Thyroid gland (tissue), 4 donors: Measurements from ENCODE around the gene IKBKG. TPM values are rescaled to one million over a fixed set of nuclear protein-coding genes. Genes with fewer than 3 reads are reported as not detected.

Experiments
- DNase-seq, 2 donors: peaks; one replicate each; pipeline ENCODE4 v3.0.0-alpha.2; 2019
- H3K27ac ChIP-seq, 3 donors: fragments of 200-600 bp; sonication (generic); 1 replicate in 2 of 3; 2 replicates in 1 of 3; pipeline ENCODE4 v1.5.1; 2016 to 2019; ENCODE audit warnings: mild to moderate bottlenecking in 1 of 3, moderate library complexity in 1 of 3
- H3K27me3 ChIP-seq: fragments of 200-600 bp; sonication (generic); one replicate; pipeline ENCODE4 v1.5.1; 2019
- H3K36me3 ChIP-seq, 2 donors: fragments of 200-600 bp; sonication (generic); one replicate each; pipeline ENCODE4 v1.5.1; 2016 to 2019
- H3K4me1 ChIP-seq, 2 donors: fragments of 200-600 bp; sonication (generic); one replicate each; pipeline ENCODE4 v1.5.1; 2017 to 2019
- H3K4me3 ChIP-seq, 3 donors: fragments of 200-600 bp; sonication (generic); replicated peaks in 1 of 3; 1 replicate in 2 of 3; 2 replicates in 1 of 3; pipeline ENCODE4 v1.5.1; 2016; ENCODE audit warnings: mild to moderate bottlenecking in 1 of 3
- H3K9me3 ChIP-seq: fragments of 200-600 bp; sonication (generic); one replicate; pipeline ENCODE4 v1.5.1; 2017
- POLR2A ChIP-seq, 2 donors: fragments of 450-650 bp; IDR thresholded peaks; one replicate each; pipeline ENCODE4 v1.6.1; 2017; ENCODE audit warnings: antibody characterized with exemption in 2 of 2, mild to moderate bottlenecking in 2 of 2, moderate library complexity in 1 of 2
- WGBS, 2 donors: methylation state at CpG; one replicate each; pipeline ENCODE4 v1.1.5; 2017; 5-methylcytosine and 5-hydroxymethylcytosine counted together
- intact Hi-C: fragments of 100-400 bp; cut with DNase I; formaldehyde crosslinking; loops from one replicate; pipeline ENCODE4 v1.15.1; 2023
- total RNA-seq, 4 donors: library from RNA; depleted of rRNA; stranded (reverse); fragments of >200 nt; gene quantifications; one replicate each; pipeline ENCODE4 v1.2.3, GENCODE V29; 2016
- TF ChIP-seq, protein P1 (sequence below), 6 experiments: fragments of 200-600 bp in 3 of 6; fragments of 450-650 bp in 3 of 6; sonication (generic) in 3 of 6; IDR thresholded peaks; one replicate each; pipeline ENCODE4 v1.5.1; 2016 to 2019; ENCODE audit warnings: antibody characterized with exemption in 6 of 6, mild to moderate bottlenecking in 2 of 6, inconsistent platforms in 1 of 6, moderate library complexity in 1 of 6

The IKBKG gene
- total RNA-seq, 4 donors from 2014 or later: 14.4 to 24.3 (median 16.8) TPM

DNA sequence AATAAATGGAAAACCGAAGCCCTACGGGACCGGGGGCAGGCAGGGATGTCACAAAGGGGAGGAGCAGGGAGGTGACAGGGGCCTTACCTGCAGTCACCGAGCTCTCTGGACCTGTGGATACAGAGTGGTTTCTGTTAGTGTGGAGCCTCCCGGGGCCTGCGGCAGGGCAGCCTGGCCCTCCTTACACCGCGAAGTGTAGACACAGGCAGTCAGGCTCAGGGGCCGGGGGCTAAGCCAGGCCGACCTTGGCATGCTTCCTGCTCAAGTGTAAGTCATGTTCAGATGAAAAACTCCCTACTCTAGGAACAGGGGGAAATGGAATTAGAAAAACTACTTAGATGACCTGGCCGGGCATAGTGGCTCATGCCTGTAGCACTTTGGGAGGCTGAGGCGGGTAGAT, 35.7 kb upstream of the IKBKG start:
- H3K27ac ChIP-seq: no peak overlapping the region
- H3K9me3 ChIP-seq: no peaks in the 10 kb centered on the region
- H3K36me3 ChIP-seq: peaks cover 3 to 6% of the 10 kb centered on the region in 2 donors
- no peak overlapping the region for H3K4me3 ChIP-seq
- H3K27me3 ChIP-seq: no peaks in the 10 kb centered on the region
- peaks cover 1 to 5% of the 10 kb centered on the region in 2 donors for H3K4me1 ChIP-seq
- DNase-seq: no peak
- intact Hi-C loops: no loop called here
- TF ChIP-seq, protein P1, sequence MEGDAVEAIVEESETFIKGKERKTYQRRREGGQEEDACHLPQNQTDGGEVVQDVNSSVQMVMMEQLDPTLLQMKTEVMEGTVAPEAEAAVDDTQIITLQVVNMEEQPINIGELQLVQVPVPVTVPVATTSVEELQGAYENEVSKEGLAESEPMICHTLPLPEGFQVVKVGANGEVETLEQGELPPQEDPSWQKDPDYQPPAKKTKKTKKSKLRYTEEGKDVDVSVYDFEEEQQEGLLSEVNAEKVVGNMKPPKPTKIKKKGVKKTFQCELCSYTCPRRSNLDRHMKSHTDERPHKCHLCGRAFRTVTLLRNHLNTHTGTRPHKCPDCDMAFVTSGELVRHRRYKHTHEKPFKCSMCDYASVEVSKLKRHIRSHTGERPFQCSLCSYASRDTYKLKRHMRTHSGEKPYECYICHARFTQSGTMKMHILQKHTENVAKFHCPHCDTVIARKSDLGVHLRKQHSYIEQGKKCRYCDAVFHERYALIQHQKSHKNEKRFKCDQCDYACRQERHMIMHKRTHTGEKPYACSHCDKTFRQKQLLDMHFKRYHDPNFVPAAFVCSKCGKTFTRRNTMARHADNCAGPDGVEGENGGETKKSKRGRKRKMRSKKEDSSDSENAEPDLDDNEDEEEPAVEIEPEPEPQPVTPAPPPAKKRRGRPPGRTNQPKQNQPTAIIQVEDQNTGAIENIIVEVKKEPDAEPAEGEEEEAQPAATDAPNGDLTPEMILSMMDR (IDR thresholded peaks at IDR 0.05): no peak
- TF ChIP-seq POLR2A (IDR thresholded peaks at IDR 0.05): no peak
- 73 to 90% methylated on average over 4 to 5 of the region's 12 CpGs for WGBS, 2 donors

- intact Hi-C loops: no loop called here
- Histone ChIP-seq H3K27me3 (no peaks in the 10 kb centered on the region), H3K36me3 (no peaks in the 10 kb centered on the region), H3K4me1 (peaks cover 5 to 10% of the 10 kb centered on the region in 2 donors), H3K4me3 (no peak overlapping the region), H3K9me3 (no peaks in the 10 kb centered on the region), H3K27ac (no peak overlapping the region)
- DNase-seq: no peak
- 97% methylated on average over 11 to 15 of the region's 16 CpGs for WGBS, 2 donors
- TF ChIP-seq POLR2A (IDR thresholded peaks at IDR 0.05): no peak
Measured at GRCh38 chrX:154512879-154513553, 34.4 kb upstream of the IKBKG start.

DNA sequence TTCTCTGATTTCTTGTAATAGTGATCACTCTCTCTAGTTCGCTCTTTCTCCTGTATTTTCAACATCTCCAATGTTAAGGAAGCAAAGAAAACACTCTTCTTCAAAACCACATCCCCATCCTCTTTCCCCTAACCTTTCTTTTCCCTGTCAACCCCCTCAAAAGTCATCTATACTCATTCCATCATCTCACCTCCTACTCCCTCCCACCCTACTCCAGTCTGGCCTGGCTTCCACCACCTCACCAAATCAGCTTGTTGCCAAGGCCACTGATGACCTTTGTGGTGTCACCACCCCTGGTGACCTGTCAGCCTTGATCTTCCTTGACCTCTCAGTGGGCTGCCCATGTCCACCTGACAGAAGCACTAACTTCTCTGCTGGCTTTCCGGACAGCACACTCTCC, 33.7 kb upstream of the IKBKG start:
- TF ChIP-seq, protein P1 (IDR thresholded peaks at IDR 0.05): no peak
- TF ChIP-seq POLR2A (IDR thresholded peaks at IDR 0.05): no peak
- intact Hi-C loops: no loop called here
- Histone ChIP-seq H3K4me3 (no peak overlapping the region), H3K27ac (no peak overlapping the region), H3K27me3 (no peaks in the 10 kb centered on the region), H3K9me3 (no peaks in the 10 kb centered on the region), H3K4me1 (peaks cover 5 to 10% of the 10 kb centered on the region in 2 donors), H3K36me3 (no peaks in the 10 kb centered on the region)
- DNase-seq: no peak
- WGBS, 2 donors: 98% methylated on average over 2 of the region's 2 CpGs

DNA sequence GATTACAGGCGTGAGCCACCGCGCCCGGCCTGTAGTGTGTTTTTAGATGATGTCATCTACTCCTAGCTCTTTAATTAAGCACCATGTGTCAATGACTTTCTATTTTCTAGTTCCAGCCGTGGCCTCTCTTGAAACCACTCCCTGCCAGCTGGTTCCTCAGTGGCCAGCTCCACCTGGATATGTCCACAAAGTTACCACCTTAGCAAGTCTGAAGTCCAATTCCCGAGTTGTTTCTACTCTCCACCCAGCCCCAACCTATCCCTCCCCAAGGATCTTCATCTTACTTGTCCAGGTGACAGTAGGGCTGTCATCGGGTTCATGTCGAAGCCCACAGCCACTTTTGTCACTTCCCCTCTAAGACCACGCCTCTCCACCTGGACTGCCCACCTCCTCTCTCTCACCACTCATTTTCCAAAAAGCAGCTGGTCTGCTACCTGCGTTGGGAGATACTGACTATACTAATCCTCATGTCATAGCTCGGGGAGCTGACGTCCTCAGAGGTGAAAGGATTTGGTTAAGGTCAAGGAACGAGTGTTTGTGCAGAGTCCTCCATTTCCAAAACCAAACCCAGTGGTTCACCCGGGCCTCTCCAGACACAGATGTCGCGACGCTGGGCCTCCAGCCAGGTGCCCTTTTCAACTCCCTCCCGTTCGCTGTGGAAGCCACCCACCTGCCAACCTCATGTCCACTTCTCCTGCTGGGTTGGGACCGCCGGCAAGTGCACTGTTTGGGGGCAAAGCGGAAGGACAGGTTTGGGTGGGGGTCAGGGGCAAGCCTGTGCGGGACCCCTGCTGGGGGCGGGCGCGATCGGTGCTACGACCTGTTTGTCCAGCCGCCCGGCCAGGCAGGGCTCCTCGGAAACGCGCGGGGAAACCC, 32.1 kb upstream of the IKBKG start:
- TF ChIP-seq, protein P1 (IDR thresholded peaks at IDR 0.05): no peak
- peak in 1 of 2 donors; percentile 15 for TF ChIP-seq POLR2A (IDR thresholded peaks at IDR 0.05)
- H3K9me3 ChIP-seq: no peaks in the 10 kb centered on the region
- no peaks in the 10 kb centered on the region for H3K36me3 ChIP-seq
- peak overlapping the region; percentile 74 to 87 (median 84) for H3K27ac ChIP-seq
- peak; percentile 50 to 55 for DNase-seq
- no peaks in the 10 kb centered on the region for H3K27me3 ChIP-seq
- WGBS, 2 donors: 33 to 41% methylated on average over 13 to 16 of the region's 34 CpGs
- H3K4me3 ChIP-seq: peak overlapping the region in 2 of 3 donors; percentile 47 to 57
- peaks cover 5 to 10% of the 10 kb centered on the region in 2 donors for H3K4me1 ChIP-seq
- intact Hi-C loops: no loop called here

DNA sequence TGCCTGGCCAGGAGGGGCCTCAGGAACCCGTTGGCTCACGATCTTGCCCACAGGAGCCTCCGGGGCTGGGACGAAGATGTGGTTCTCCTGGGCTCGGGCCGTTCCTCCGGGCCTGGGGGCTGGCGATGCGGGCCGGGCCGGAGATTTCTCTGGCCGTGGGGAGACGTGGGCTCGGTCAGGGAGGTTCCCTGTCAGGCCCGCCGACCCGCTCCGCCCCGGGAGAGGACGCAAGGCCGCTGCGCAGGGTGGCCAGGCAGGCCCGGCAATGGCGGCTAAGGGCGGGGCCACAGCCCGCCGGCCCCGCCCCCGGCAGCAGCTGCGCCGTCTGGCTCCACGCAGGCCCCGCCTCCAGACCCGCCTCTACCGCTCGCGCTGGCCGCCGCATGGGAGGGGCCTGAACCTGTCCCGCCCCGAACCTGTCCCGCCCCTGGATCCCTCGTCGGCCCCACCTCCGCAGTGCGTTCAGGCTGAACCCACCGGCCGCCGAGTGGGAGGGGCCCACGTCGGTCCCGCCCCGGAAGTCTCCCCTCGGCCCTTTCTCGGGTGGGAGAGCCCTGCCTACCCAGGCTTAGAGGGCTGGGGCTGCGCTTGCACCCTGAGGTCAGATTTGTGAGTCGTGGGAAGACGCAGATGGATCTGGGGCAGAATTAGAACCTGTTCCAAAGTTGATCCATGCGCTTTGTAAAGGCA, 31.3 kb upstream of the IKBKG start, which contains the start of gene FAM3A:
Gene FAM3A (minus strand): TSS at position 267 of the 690 bp plus-strand sequence. CDS start 460 bp downstream, outside the sequence.
- H3K4me1 ChIP-seq: peaks cover 5 to 10% of the 10 kb centered on the region in 2 donors
- intact Hi-C loops: no loop called here
- peak within 1 kb of the TSS in 2 of 3 donors; percentile 47 to 57 for H3K4me3 ChIP-seq
- 10% methylated on average over 2 of the region's 59 CpGs; no CpG with 5 or more reads in 1 of the 2 donors for whole genome bisulfite sequencing, 2 donors
- H3K9me3 ChIP-seq: no peaks in the 10 kb centered on the region
- H3K27me3 ChIP-seq: no peaks in the 10 kb centered on the region
- H3K27ac ChIP-seq: peak within 1 kb of the TSS; percentile 84 to 87 (median 87)
- TF ChIP-seq POLR2A (IDR thresholded peaks at IDR 0.05): peak; percentile 52 to 89
- TF ChIP-seq, protein P1 (IDR thresholded peaks at IDR 0.05): no peak
- H3K36me3 ChIP-seq: no peaks in the 10 kb centered on the region
- DNase-seq: peak; percentile 91 to 94
